ENCODE results near the gene USPL1.

The USPL1 gene

DNA sequence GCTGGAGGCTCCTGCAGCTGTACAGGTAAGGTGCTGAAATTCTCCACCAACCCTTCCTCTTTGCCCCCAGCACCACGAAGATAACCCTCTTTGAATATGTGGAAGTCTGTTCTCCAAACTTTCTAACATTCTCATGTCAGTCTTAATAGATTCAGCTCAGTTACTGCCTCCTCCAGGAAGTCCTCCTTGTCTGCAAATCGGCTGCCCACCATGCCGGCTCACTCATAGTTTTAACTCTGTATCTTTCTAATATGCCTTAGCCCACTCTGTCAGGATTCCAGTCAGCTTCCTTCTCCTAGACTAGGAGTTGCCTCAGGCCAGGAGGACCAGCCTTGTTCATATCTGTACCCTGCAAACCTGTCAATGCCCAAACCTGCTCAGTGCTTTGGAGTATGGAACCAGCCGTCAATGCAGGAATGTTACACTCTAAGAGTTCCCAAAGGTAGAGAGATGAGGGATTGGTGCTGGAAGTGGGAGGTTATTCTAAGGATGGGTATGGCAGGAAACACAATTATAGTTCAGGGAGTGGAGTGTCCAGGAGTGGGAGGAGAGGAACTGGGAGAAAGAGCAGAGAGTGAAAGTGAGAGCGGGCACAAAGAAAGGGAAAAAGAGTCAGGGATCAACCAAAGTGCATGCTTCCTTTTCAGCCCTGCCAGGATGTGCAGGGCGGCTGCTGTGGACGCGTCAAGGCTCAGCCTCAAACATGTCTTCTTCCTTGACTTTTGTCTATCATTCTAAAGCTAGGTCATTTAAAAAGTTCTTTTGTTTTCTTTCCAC lies 79.6 kb downstream of the USPL1 start:
- peaks cover 0 to 3% of the 10 kb centered on the region in 2 donors for H3K27me3 ChIP-seq (ENCODE audit: control insufficient read depth in 1 of 2, insufficient read depth in 2 of 2, low read length in 2 of 2)
- H3K36me3 ChIP-seq (ENCODE audit: control insufficient read depth in 2 of 2, insufficient read depth in 2 of 2, low read length in 2 of 2) = no peaks in the 10 kb centered on the region
- H3K9ac ChIP-seq (ENCODE audit: low read length in 2 of 2) = no peak overlapping the region
- no peak overlapping the region for H3K27ac ChIP-seq (ENCODE audit: low read length)
- H3K4me3 ChIP-seq (ENCODE audit: low read length in 2 of 2) = peak overlapping the region in 1 of 2 donors; percentile 3
- H3K9me3 ChIP-seq (ENCODE audit: control insufficient read depth in 2 of 2, low read length in 2 of 2) = no peaks in the 10 kb centered on the region
- H3K4me1 ChIP-seq (ENCODE audit: control insufficient read depth, insufficient read depth, low read length) = peaks cover 6% of the 10 kb centered on the region

DNA sequence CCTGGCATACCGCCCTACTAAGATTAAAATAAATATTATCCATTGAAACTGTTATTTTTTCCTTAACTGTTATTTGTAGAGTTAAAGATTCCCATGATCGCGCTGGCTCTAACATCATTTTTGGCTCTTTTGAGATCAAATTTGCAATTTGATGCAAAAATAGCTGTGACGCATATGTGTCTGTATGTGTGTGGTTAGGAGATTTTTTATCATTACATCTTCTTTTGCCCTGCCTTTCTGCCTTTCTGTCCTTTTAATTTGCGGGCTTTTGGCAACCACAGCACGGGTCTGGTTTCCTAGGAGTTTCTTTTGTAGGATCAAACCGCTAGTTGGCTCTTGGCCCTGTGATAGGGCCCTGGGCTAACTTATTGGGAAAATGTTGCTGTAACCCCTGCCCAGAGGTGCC lies 80.3 kb downstream of the USPL1 start:
- Histone ChIP-seq H3K4me1 (ENCODE audit: control insufficient read depth, insufficient read depth, low read length) (peaks cover 6% of the 10 kb centered on the region), H3K27me3 (ENCODE audit: control insufficient read depth in 1 of 2, insufficient read depth in 2 of 2, low read length in 2 of 2) (peaks cover 0 to 3% of the 10 kb centered on the region in 2 donors), H3K9me3 (ENCODE audit: control insufficient read depth in 2 of 2, low read length in 2 of 2) (no peaks in the 10 kb centered on the region), H3K27ac (ENCODE audit: low read length) (no peak overlapping the region), H3K9ac (ENCODE audit: low read length in 2 of 2) (no peak overlapping the region), H3K4me3 (ENCODE audit: low read length in 2 of 2) (no peak overlapping the region), H3K36me3 (ENCODE audit: control insufficient read depth in 2 of 2, insufficient read depth in 2 of 2, low read length in 2 of 2) (no peaks in the 10 kb centered on the region)

DNA sequence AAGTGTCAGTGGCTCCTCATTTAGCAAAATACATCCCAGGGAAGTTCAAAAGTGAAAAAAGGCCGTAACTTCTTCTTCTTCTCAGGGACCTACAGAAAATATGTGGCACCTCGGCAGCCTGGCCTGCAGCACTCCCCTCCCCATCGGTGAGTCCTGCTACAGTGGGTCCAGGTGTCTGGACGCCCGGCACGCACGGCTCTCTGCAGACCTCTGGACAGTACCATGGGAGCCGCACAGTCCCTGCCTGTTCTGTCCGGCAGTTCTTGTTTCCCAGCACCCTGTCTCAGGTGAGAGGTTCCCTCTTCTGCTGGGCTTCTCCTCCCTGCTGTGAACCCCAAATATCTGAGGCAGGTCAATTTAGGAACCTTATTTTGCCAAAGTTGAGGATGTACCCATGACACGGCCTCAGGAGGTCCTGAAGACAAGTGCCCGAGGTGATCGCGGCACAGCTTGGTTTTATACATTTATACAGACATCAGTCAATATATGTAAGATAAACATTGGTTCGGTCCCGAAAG lies 80.8 kb downstream of the USPL1 start:
- no peaks in the 10 kb centered on the region for H3K36me3 ChIP-seq (ENCODE audit: control insufficient read depth in 2 of 2, insufficient read depth in 2 of 2, low read length in 2 of 2)
- H3K9ac ChIP-seq (ENCODE audit: low read length in 2 of 2) = no peak overlapping the region
- H3K4me1 ChIP-seq (ENCODE audit: control insufficient read depth, insufficient read depth, low read length) = peaks cover 6% of the 10 kb centered on the region
- peaks cover 0 to 3% of the 10 kb centered on the region in 2 donors for H3K27me3 ChIP-seq (ENCODE audit: control insufficient read depth in 1 of 2, insufficient read depth in 2 of 2, low read length in 2 of 2)
- no peak overlapping the region for H3K27ac ChIP-seq (ENCODE audit: low read length)
- no peaks in the 10 kb centered on the region for H3K9me3 ChIP-seq (ENCODE audit: control insufficient read depth in 2 of 2, low read length in 2 of 2)
- H3K4me3 ChIP-seq (ENCODE audit: low read length in 2 of 2) = no peak overlapping the region

GRCh38 chr13:30700364-30700763 lies 82.6 kb downstream of the USPL1 start:
- H3K4me3 ChIP-seq (ENCODE audit: low read length in 2 of 2) = no peak overlapping the region
- H3K9me3 ChIP-seq (ENCODE audit: control insufficient read depth in 2 of 2, low read length in 2 of 2) = no peaks in the 10 kb centered on the region
- peaks cover 6% of the 10 kb centered on the region for H3K4me1 ChIP-seq (ENCODE audit: control insufficient read depth, insufficient read depth, low read length)
- no peak overlapping the region for H3K9ac ChIP-seq (ENCODE audit: low read length in 2 of 2)
- H3K27ac ChIP-seq (ENCODE audit: low read length) = no peak overlapping the region
- H3K36me3 ChIP-seq (ENCODE audit: control insufficient read depth in 2 of 2, insufficient read depth in 2 of 2, low read length in 2 of 2) = no peaks in the 10 kb centered on the region
- peaks cover 0 to 3% of the 10 kb centered on the region in 2 donors for H3K27me3 ChIP-seq (ENCODE audit: control insufficient read depth in 1 of 2, insufficient read depth in 2 of 2, low read length in 2 of 2)

DNA sequence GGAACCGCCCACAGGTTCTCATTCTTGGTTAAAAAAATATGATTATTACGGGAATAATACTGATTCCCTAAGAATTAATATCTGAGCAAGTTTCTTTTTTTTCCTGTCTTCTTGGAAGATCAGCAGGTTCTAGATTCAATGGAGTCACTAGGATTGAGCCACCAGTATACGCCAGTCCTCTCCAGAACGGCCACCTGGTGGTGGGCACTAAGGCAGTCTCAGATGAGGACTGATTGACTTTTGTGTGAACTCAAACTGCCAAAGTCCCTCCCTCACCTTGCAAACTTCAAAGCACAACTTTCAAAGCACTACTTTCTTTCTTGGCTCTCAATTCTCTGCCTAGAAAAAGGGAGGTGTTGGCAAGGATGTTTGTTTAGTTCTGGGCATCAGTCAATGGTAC lies 84.3 kb downstream of the USPL1 start:
- Histone ChIP-seq H3K4me1 (ENCODE audit: control insufficient read depth, insufficient read depth, low read length) (no peaks in the 10 kb centered on the region), H3K36me3 (ENCODE audit: control insufficient read depth in 2 of 2, insufficient read depth in 2 of 2, low read length in 2 of 2) (no peaks in the 10 kb centered on the region), H3K4me3 (ENCODE audit: low read length in 2 of 2) (no peak overlapping the region), H3K27ac (ENCODE audit: low read length) (no peak overlapping the region), H3K27me3 (ENCODE audit: control insufficient read depth in 1 of 2, insufficient read depth in 2 of 2, low read length in 2 of 2) (peaks cover 0 to 3% of the 10 kb centered on the region in 2 donors), H3K9ac (ENCODE audit: low read length in 2 of 2) (no peak overlapping the region), H3K9me3 (ENCODE audit: control insufficient read depth in 2 of 2, low read length in 2 of 2) (no peaks in the 10 kb centered on the region)

DNA sequence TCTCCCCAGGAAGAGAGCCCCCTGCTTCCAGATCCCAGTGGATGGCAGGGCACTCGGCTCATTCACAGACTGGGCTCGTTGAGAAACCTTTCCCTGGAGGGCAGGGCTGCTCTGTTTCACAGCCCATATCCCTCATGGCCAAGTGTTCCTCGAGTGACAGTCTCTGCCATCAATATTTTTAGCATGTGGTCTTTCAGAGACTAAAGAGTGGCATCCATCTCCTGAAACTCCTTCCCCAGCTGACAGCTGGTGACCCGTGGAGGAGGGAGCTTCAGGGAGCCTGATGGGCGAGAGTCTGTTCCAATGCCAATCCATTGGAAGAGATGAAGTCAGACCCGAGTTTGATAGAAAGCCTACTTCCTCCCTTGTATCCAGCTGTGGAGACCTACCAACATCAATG lies 86.9 kb downstream of the USPL1 start:
- no peaks in the 10 kb centered on the region for H3K4me1 ChIP-seq (ENCODE audit: control insufficient read depth, insufficient read depth, low read length)
- H3K36me3 ChIP-seq (ENCODE audit: control insufficient read depth in 2 of 2, insufficient read depth in 2 of 2, low read length in 2 of 2) = no peaks in the 10 kb centered on the region
- H3K4me3 ChIP-seq (ENCODE audit: low read length in 2 of 2) = no peak overlapping the region
- no peak overlapping the region for H3K27ac ChIP-seq (ENCODE audit: low read length)
- no peaks in the 10 kb centered on the region for H3K27me3 ChIP-seq (ENCODE audit: control insufficient read depth in 1 of 2, insufficient read depth in 2 of 2, low read length in 2 of 2)
- H3K9ac ChIP-seq (ENCODE audit: low read length in 2 of 2) = no peak overlapping the region
- H3K9me3 ChIP-seq (ENCODE audit: control insufficient read depth in 2 of 2, low read length in 2 of 2) = no peaks in the 10 kb centered on the region

- H3K4me3 ChIP-seq (ENCODE audit: low read length in 2 of 2) = no peak overlapping the region
- H3K27ac ChIP-seq (ENCODE audit: low read length) = no peak overlapping the region
- no peak overlapping the region for H3K9ac ChIP-seq (ENCODE audit: low read length in 2 of 2)
- no peaks in the 10 kb centered on the region for H3K36me3 ChIP-seq (ENCODE audit: control insufficient read depth in 2 of 2, insufficient read depth in 2 of 2, low read length in 2 of 2)
- H3K27me3 ChIP-seq (ENCODE audit: control insufficient read depth in 1 of 2, insufficient read depth in 2 of 2, low read length in 2 of 2) = no peaks in the 10 kb centered on the region
- no peaks in the 10 kb centered on the region for H3K9me3 ChIP-seq (ENCODE audit: control insufficient read depth in 2 of 2, low read length in 2 of 2)
- H3K4me1 ChIP-seq (ENCODE audit: control insufficient read depth, insufficient read depth, low read length) = no peaks in the 10 kb centered on the region
Measured at GRCh38 chr13:30705680-30706079, 88.0 kb downstream of the USPL1 start.

DNA sequence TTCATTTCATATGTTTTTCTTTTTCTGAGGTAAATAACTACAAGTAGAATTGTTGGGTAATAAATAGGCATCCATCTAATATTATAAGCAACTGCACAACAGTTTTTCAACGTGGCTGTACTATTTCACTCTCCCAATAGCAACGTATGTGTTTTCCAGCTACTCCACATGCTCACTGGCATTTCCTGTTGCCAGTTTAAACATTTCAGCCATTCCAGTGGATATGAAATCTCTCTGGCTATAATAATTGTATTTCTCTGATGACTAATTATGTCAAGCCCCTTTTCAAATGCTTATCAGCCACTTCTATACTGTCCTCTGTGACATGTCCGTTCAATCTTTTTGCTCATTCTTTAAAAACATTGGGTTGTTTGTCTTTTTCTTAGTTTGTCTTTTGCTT lies 90.8 kb downstream of the USPL1 start:
- H3K9me3 ChIP-seq (ENCODE audit: control insufficient read depth in 2 of 2, low read length in 2 of 2) = no peaks in the 10 kb centered on the region
- H3K9ac ChIP-seq (ENCODE audit: low read length in 2 of 2) = no peak overlapping the region
- no peaks in the 10 kb centered on the region for H3K36me3 ChIP-seq (ENCODE audit: control insufficient read depth in 2 of 2, insufficient read depth in 2 of 2, low read length in 2 of 2)
- no peak overlapping the region for H3K4me3 ChIP-seq (ENCODE audit: low read length in 2 of 2)
- no peak overlapping the region for H3K27ac ChIP-seq (ENCODE audit: low read length)
- H3K27me3 ChIP-seq (ENCODE audit: control insufficient read depth in 1 of 2, insufficient read depth in 2 of 2, low read length in 2 of 2) = no peaks in the 10 kb centered on the region
- no peaks in the 10 kb centered on the region for H3K4me1 ChIP-seq (ENCODE audit: control insufficient read depth, insufficient read depth, low read length)
